Progenitor cell of endocrine pancreas (in vitro differentiated cells): ENCODE data around the gene WASF2. TPM values are rescaled to one million over a fixed set of nuclear protein-coding genes. Genes with fewer than 3 reads are reported as not detected.

Source experiments
- DNase-seq: peaks from one replicate; pipeline ENCODE4 v3.0.0; 2021; ENCODE audit warnings: low spot score; ENCODE audit not compliant: unreplicated experiment
- H3K27ac Mint-ChIP-seq: 2 replicates; pipeline ENCODE4 v1.8.0; 2021; ENCODE audit warnings: mild to moderate bottlenecking, moderate library complexity, mixed read lengths
- H3K27me3 Mint-ChIP-seq: 2 replicates; pipeline ENCODE4 v1.8.0; 2021; ENCODE audit warnings: mixed read lengths
- H3K36me3 Mint-ChIP-seq: 2 replicates; pipeline ENCODE4 v1.8.0; 2022; ENCODE audit warnings: mixed read lengths; ENCODE audit not compliant: insufficient read depth
- H3K4me1 Mint-ChIP-seq: 2 replicates; pipeline ENCODE4 v1.8.0; 2021; ENCODE audit warnings: low read depth, mixed read lengths
- H3K4me3 Mint-ChIP-seq: 2 replicates; pipeline ENCODE4 v1.8.0; 2021; ENCODE audit warnings: low read depth, mild to moderate bottlenecking, moderate library complexity, mixed read lengths
- H3K9me3 Mint-ChIP-seq: 2 replicates; pipeline ENCODE4 v1.8.0; 2021; ENCODE audit warnings: low read depth, mixed read lengths
- total RNA-seq: library from RNA; stranded (reverse); gene quantifications from 2 replicates; pipeline ENCODE4 v1.2.1, GENCODE V29; 2021
- TF ChIP-seq, protein P1 (sequence below): fragments of 200-600 bp; sonication (generic); IDR thresholded peaks from one replicate; pipeline ENCODE4 v1.5.0; 2021; ENCODE audit warnings: antibody characterized with exemption, mild to moderate bottlenecking; ENCODE audit not compliant: unreplicated experiment

Gene WASF2
- total RNA-seq, 1 donor from 2014 or later: 76.9 TPM

- DNase-seq: no peak
- H3K27ac Mint-ChIP-seq: peak overlapping the region; percentile 56
These were observed 122.8 kb downstream of the WASF2 start for GRCh38 chr1:27367160-27367650.

DNA sequence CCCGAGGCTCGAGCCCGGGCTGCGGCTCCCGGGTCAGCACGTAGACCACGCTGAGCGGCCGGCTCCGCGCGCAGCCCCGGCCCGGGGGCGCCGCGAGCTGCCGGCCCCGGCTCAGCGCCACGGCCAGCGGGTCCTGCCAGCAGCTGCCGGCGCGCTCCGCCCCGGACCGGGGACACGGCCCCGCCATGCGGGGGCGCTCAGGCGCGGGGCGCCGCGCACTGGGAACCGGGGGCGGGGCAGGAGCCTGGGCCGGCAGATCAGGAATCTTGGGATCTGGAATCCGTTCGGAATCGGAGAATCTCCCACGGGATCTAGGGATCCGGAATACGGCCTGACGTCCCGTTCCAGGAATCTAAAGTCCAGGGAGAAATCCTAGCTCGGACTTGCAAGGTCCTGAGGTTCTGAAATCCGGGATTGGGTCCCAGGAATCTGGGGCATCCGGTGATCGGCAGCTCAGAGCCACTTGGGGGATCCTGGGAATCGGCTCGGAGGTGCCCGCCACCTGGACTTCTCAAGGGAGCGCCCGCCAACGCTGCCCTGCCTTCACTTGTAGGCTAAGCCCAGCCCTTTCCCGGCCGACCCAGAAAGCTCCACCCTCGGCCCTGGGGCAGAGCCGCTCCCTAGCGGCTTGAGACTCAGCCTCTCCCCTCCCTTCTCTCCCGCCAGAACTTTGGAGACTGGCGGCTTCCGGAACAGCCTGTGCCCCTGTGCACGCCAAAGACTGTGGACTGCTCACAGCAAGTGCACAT is 123.4 kb downstream of the WASF2 start, which contains the start of gene MAP3K6:
Gene MAP3K6, minus strand, starts transcription at position 551 of the 749 bp plus-strand sequence. Its CDS starts 364 bp downstream, at position 187.
- no peaks in the 10 kb centered on the region for H3K9me3 Mint-ChIP-seq
- DNase-seq: peak; percentile 46
- TF ChIP-seq, protein P1, sequence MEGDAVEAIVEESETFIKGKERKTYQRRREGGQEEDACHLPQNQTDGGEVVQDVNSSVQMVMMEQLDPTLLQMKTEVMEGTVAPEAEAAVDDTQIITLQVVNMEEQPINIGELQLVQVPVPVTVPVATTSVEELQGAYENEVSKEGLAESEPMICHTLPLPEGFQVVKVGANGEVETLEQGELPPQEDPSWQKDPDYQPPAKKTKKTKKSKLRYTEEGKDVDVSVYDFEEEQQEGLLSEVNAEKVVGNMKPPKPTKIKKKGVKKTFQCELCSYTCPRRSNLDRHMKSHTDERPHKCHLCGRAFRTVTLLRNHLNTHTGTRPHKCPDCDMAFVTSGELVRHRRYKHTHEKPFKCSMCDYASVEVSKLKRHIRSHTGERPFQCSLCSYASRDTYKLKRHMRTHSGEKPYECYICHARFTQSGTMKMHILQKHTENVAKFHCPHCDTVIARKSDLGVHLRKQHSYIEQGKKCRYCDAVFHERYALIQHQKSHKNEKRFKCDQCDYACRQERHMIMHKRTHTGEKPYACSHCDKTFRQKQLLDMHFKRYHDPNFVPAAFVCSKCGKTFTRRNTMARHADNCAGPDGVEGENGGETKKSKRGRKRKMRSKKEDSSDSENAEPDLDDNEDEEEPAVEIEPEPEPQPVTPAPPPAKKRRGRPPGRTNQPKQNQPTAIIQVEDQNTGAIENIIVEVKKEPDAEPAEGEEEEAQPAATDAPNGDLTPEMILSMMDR: peak; percentile 42
- peak within 1 kb of the TSS; percentile 86 for H3K27ac Mint-ChIP-seq
- H3K27me3 Mint-ChIP-seq: peaks cover 52% of the 10 kb centered on the region
- peak within 1 kb of the TSS; percentile 69 for H3K4me3 Mint-ChIP-seq
- H3K4me1 Mint-ChIP-seq: peaks cover 4% of the 10 kb centered on the region
- no peaks in the 10 kb centered on the region for H3K36me3 Mint-ChIP-seq

More at GRCh38 chr1:27367160-27367650, 122.8 kb downstream of the WASF2 start:
- TF ChIP-seq, protein P1: no peak
- Mint-ChIP-seq H3K36me3 (no peaks in the 10 kb centered on the region), H3K4me3 (peak overlapping the region; percentile 55), H3K9me3 (no peaks in the 10 kb centered on the region), H3K4me1 (peaks cover 4% of the 10 kb centered on the region), H3K27me3 (peaks cover 46% of the 10 kb centered on the region)

DNA sequence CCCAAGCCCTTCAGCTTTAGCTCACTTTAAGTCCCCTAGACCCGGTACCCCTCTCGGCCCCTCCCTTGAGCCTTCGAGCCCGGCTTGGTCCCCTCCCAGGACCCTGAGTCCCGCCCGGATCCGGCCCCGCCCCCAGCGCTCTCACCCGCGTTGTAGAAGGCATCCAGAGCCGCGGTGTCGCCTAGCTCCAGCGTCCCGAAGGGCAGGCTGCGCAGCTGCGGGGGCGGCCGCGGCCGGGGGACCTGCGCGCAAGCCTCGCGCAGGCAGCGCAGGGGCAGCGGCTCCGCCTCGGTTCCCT is 123.9 kb downstream of the WASF2 start:
- Mint-ChIP-seq H3K27ac (peak overlapping the region; percentile 86), H3K4me3 (peak overlapping the region; percentile 69), H3K27me3 (peaks cover 57% of the 10 kb centered on the region)

GRCh38 chr1:27365372-27366112 is 124.4 kb downstream of the WASF2 start:
- H3K27ac Mint-ChIP-seq: peak overlapping the region; percentile 86
- H3K9me3 Mint-ChIP-seq: no peaks in the 10 kb centered on the region

More for the DNA sequence above, 123.9 kb downstream of the WASF2 start:
- Mint-ChIP-seq H3K36me3 (no peaks in the 10 kb centered on the region), H3K4me1 (peaks cover 4% of the 10 kb centered on the region), H3K9me3 (no peaks in the 10 kb centered on the region)
- peak; percentile 55 for DNase-seq
- TF ChIP-seq, protein P1: no peak

More at GRCh38 chr1:27365372-27366112, 124.4 kb downstream of the WASF2 start:
- TF ChIP-seq, protein P1: no peak
- Mint-ChIP-seq H3K27me3 (peaks cover 60% of the 10 kb centered on the region), H3K4me1 (peaks cover 4% of the 10 kb centered on the region), H3K36me3 (no peaks in the 10 kb centered on the region), H3K4me3 (peak overlapping the region; percentile 69)
- peak; percentile 60 for DNase-seq
